Measurements from ENCODE around the gene PLAAT5.
"Not testable (repeated sequence)": the region's sequence is repeated elsewhere in the genome, so short reads cannot be mapped to it uniquely, and the experiment has no call there.

DNA sequence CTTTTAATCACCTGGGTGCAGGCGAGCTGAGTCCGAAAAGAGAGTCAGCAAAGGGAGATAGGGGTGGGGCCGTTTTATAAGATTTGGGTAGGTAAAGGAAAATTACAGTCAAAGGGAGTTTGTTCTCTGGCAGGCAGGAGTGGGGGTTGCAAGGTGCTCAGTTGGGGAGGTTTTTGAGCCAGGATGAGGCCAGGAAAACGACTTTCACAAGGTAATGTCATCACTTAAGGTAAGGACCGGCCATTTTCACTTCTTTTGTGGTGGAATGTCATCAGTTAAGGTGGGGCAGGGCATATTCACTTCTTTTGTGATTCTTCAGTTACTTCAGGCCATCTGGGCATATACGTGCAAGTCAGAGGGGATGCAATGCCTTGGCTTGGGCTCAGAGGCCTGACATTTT, 38.4 kb upstream of the PLAAT5 start:
- TF ChIP-seq, protein P1, sequence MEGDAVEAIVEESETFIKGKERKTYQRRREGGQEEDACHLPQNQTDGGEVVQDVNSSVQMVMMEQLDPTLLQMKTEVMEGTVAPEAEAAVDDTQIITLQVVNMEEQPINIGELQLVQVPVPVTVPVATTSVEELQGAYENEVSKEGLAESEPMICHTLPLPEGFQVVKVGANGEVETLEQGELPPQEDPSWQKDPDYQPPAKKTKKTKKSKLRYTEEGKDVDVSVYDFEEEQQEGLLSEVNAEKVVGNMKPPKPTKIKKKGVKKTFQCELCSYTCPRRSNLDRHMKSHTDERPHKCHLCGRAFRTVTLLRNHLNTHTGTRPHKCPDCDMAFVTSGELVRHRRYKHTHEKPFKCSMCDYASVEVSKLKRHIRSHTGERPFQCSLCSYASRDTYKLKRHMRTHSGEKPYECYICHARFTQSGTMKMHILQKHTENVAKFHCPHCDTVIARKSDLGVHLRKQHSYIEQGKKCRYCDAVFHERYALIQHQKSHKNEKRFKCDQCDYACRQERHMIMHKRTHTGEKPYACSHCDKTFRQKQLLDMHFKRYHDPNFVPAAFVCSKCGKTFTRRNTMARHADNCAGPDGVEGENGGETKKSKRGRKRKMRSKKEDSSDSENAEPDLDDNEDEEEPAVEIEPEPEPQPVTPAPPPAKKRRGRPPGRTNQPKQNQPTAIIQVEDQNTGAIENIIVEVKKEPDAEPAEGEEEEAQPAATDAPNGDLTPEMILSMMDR (conservative IDR thresholded peaks at IDR 0.05), result not testable (repeated sequence)
- not testable (repeated sequence) for TF ChIP-seq EZH2 (IDR thresholded peaks at IDR 0.05; ENCODE audit: low read depth)

Measured in PC-9 (cell line).